Kidney (tissue), 14 donors: Measurements from ENCODE around the gene SERPINA12. TPM values are rescaled to one million over a fixed set of nuclear protein-coding genes. Genes with fewer than 3 reads are reported as not detected.

Source experiments
- DNase-seq, 5 donors: peaks; one replicate each; pipeline ENCODE4 v3.0.0-alpha.2; 2013 to 2020
- FAIRE-seq: peaks from 2 replicates; lab custom pipeline; 2012; peaks lifted over from hg19 to GRCh38; lab: Jason Lieb, UNC
- H3K27ac ChIP-seq, 2 donors: one replicate each; pipeline ENCODE4 v1.7.0; 2013; ENCODE audit warnings: low read depth in 2 of 2, low read length in 2 of 2, inconsistent platforms in 1 of 2
- H3K27me3 ChIP-seq: one replicate; pipeline ENCODE4 v1.7.1; 2013; ENCODE audit warnings: low read length, inconsistent platforms; ENCODE audit not compliant: control insufficient read depth, insufficient read depth
- H3K36me3 ChIP-seq, 3 donors: one replicate each; pipeline versions ENCODE4 v1.7.0 to v1.7.1; 2013; ENCODE audit warnings: low read length in 3 of 3, control low read depth in 1 of 3, inconsistent platforms in 1 of 3; ENCODE audit not compliant: insufficient read depth in 3 of 3, control insufficient read depth in 2 of 3
- H3K4me1 ChIP-seq, 3 donors: one replicate each; pipeline versions ENCODE4 v1.7.0 to v1.7.1; 2013; ENCODE audit warnings: low read length in 3 of 3, inconsistent platforms in 1 of 3, low read depth in 1 of 3; ENCODE audit not compliant: control insufficient read depth in 2 of 3, insufficient read depth in 2 of 3
- H3K4me3 ChIP-seq, 3 donors: one replicate each; pipeline versions ENCODE4 v1.7.0 to v1.8.1; 2013; ENCODE audit warnings: low read length in 3 of 3, control low read depth in 1 of 3, inconsistent platforms in 1 of 3
- H3K9ac ChIP-seq, 3 donors: one replicate each; pipeline versions ENCODE4 v1.7.0 to v1.7.1; 2013; ENCODE audit warnings: low read length in 3 of 3, control low read depth in 1 of 3, inconsistent platforms in 1 of 3
- H3K9me3 ChIP-seq, 3 donors: one replicate each; pipeline versions ENCODE4 v1.7.0 to v1.7.1; 2013; ENCODE audit warnings: low read length in 3 of 3, control low read depth in 1 of 3, inconsistent platforms in 1 of 3; ENCODE audit not compliant: control insufficient read depth in 2 of 3, insufficient read depth in 1 of 3
- intact Hi-C: fragments of 100-400 bp; cut with DNase I; formaldehyde crosslinking; loops from one replicate; pipeline ENCODE4 v1.11.1; 2022
- polyA plus RNA-seq: library from polyadenylated mRNA; stranded (reverse); fragments of 350-450 nt; fragmentation: Illumina TruSeq; extraction: RNeasy Lipid Tissue Mini Kit (QIAGEN cat#74804); gene quantifications from one replicate; pipeline ENCODE4 v1.2.3, GENCODE V29; 2014; ENCODE audit warnings: low read depth, low replicate concordance; ENCODE audit not compliant: insufficient read depth
- total RNA-seq: library from RNA; stranded (reverse); fragmentation: NEBNext Ultra II Directional; extraction: Animal tissue kit (Norgen Biotek cat#: 25700); gene quantifications from one replicate; pipeline ENCODE4 v1.2.1, GENCODE V29; 2021
- TF ChIP-seq, protein P1 (sequence below): IDR thresholded peaks from 3 replicates; pipeline ENCODE4 v1.5.1; 2012; ENCODE audit warnings: mild to moderate bottlenecking, moderate library complexity, borderline replicate concordance; ENCODE audit not compliant: insufficient read depth; ENCODE audit errors: extremely low read depth
- donor health status: control.
- donor health status: control.
- donor health status: control.
- donor health status: control.
- donor health status: control.
- donor health status: DM: yes; HTN: yes; CAD: no.
- donor health status: Normal renal cell carcinoma (clear cell type).

SERPINA12 gene
- total and polyA plus RNA-seq, 2 donors from 2014 or later, result not detected

GRCh38 chr14:94540031-94540794 lies 30.9 kb upstream of the SERPINA12 start:
- H3K4me3 ChIP-seq, result no peak overlapping the region
- TF ChIP-seq, protein P1, sequence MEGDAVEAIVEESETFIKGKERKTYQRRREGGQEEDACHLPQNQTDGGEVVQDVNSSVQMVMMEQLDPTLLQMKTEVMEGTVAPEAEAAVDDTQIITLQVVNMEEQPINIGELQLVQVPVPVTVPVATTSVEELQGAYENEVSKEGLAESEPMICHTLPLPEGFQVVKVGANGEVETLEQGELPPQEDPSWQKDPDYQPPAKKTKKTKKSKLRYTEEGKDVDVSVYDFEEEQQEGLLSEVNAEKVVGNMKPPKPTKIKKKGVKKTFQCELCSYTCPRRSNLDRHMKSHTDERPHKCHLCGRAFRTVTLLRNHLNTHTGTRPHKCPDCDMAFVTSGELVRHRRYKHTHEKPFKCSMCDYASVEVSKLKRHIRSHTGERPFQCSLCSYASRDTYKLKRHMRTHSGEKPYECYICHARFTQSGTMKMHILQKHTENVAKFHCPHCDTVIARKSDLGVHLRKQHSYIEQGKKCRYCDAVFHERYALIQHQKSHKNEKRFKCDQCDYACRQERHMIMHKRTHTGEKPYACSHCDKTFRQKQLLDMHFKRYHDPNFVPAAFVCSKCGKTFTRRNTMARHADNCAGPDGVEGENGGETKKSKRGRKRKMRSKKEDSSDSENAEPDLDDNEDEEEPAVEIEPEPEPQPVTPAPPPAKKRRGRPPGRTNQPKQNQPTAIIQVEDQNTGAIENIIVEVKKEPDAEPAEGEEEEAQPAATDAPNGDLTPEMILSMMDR, result no peak
- DNase-seq (peak in 3 of 5 donors; percentile 35 to 69 (median 49)), FAIRE-seq (no peak)
- no peak overlapping the region for H3K27ac ChIP-seq
- intact Hi-C loops, result no loop called here
- no peak overlapping the region for H3K9ac ChIP-seq
- no peaks in the 10 kb centered on the region for H3K27me3 ChIP-seq
- no peaks in the 10 kb centered on the region for H3K36me3 ChIP-seq
- no peaks in the 10 kb centered on the region for H3K4me1 ChIP-seq
- no peaks in the 10 kb centered on the region for H3K9me3 ChIP-seq

DNA sequence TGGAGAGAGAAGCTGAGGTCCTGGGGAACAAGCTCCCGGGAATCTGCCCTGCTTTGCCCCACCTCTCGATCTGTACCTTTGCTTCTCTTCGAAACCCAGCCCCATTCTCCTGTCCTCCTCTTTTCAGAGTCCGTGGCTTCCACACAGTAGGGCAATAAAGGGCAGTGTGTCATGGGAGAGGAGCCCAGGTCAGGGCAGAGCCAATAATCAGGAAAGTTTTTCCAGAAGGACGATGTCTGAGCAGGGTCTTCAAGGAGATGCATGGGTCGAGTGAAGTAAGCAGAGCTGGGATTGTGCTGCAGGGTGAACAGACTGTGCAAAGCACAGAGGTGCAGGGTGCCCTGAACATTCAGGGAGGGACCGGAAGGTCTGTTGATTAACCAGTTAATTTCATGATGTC lies 29.9 kb upstream of the SERPINA12 start:
- Histone ChIP-seq H3K27ac (no peak overlapping the region), H3K27me3 (no peaks in the 10 kb centered on the region), H3K4me3 (no peak overlapping the region), H3K9ac (no peak overlapping the region), H3K36me3 (no peaks in the 10 kb centered on the region), H3K4me1 (no peaks in the 10 kb centered on the region), H3K9me3 (no peaks in the 10 kb centered on the region)
- DNase-seq (no peak), FAIRE-seq (no peak)
- TF ChIP-seq, protein P1, result no peak
- intact Hi-C loops, result no loop called here

DNA sequence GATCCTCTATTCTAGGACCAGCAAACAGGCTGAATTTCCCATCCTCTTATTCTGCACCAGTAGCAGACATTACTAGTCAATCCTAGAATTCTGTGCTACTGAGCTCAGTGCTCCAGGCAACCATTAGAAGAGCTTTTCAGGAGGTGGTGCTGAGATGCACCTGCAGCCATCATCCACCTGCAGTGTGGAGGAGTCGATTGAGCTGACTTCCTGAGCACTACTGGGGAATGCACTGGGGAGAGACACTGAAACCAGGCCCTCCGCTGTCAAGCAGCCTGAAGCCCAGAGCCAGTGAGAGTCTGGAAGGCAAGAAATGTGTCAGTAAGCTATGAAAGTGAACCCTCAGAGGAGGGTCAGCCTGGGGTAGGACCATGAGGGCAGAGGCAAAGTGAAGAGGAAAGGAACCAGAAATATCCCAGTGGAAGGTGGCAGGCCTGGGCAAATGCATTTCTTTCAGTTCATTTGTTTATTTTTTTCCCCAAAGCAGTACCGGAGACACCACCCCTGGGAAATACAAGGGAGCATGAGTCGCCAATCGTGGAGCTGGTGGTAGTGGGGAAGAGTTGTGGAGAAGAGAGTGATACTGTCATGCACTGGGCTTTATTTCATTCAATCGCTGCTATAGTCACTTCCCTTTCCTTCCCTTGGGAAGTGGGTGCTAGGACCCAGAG lies 28.9 kb upstream of the SERPINA12 start:
- TF ChIP-seq, protein P1, result no peak
- Histone ChIP-seq H3K27me3 (no peaks in the 10 kb centered on the region), H3K4me1 (no peaks in the 10 kb centered on the region), H3K27ac (no peak overlapping the region), H3K36me3 (no peaks in the 10 kb centered on the region), H3K9ac (no peak overlapping the region), H3K9me3 (no peaks in the 10 kb centered on the region), H3K4me3 (no peak overlapping the region)
- FAIRE-seq, result no peak
- intact Hi-C loops, result no loop called here
- no peak for DNase-seq
